ENCODE results near the gene MIB2.
"Not testable (repeated sequence)": the region's sequence is repeated elsewhere in the genome, so short reads cannot be mapped to it uniquely, and the experiment has no call there.

Gene MIB2

GRCh38 chr1:1626207-1627141, 11.2 kb downstream of the MIB2 start:
- no peak overlapping the region for H3K4me3 ChIP-seq (ENCODE audit: low read depth, low read length)

- H3K4me3 ChIP-seq (ENCODE audit: low read depth, low read length) = no peak overlapping the region
These were observed 12.0 kb downstream of the MIB2 start for GRCh38 chr1:1627261-1627828.

GRCh38 chr1:1627829-1628753, 12.8 kb downstream of the MIB2 start:
- no peak overlapping the region for H3K4me3 ChIP-seq (ENCODE audit: low read depth, low read length)

GRCh38 chr1:1628754-1629429, 13.6 kb downstream of the MIB2 start:
- H3K4me3 ChIP-seq (ENCODE audit: low read depth, low read length) = peak overlapping the region; percentile 13

GRCh38 chr1:1629430-1630190, 14.3 kb downstream of the MIB2 start:
- H3K4me3 ChIP-seq (ENCODE audit: low read depth, low read length) = no peak overlapping the region

- no peak overlapping the region for H3K4me3 ChIP-seq (ENCODE audit: low read depth, low read length)
These were observed 15.1 kb downstream of the MIB2 start for GRCh38 chr1:1630191-1630964.

GRCh38 chr1:1630965-1631781, 15.9 kb downstream of the MIB2 start:
- no peak overlapping the region for H3K4me3 ChIP-seq (ENCODE audit: low read depth, low read length)

- peak within 1 kb of the TSS; percentile 8 for H3K4me3 ChIP-seq (ENCODE audit: low read depth, low read length)
These were observed 16.6 kb downstream of the MIB2 start, which contains the start of gene MMP23B for GRCh38 chr1:1631782-1632420. MMP23B (plus strand) TSS chr1:1632173; CDS start chr1:1632219, 46 bp downstream.

- H3K4me3 ChIP-seq (ENCODE audit: low read depth, low read length) = not testable (repeated sequence)
These were observed 18.1 kb downstream of the MIB2 start for GRCh38 chr1:1633409-1633808.

GRCh38 chr1:1634613-1635012, 19.3 kb downstream of the MIB2 start:
- H3K4me3 ChIP-seq (ENCODE audit: low read depth, low read length) = not testable (repeated sequence)

- not testable (repeated sequence) for H3K4me3 ChIP-seq (ENCODE audit: low read depth, low read length)
These were observed 21.6 kb downstream of the MIB2 start for GRCh38 chr1:1636621-1637478.

- H3K4me3 ChIP-seq (ENCODE audit: low read depth, low read length) = not testable (repeated sequence)
These were observed 22.2 kb downstream of the MIB2 start for GRCh38 chr1:1637479-1637875.

GRCh38 chr1:1638528-1638927, 23.2 kb downstream of the MIB2 start:
- H3K4me3 ChIP-seq (ENCODE audit: low read depth, low read length) = not testable (repeated sequence)

- not testable (repeated sequence) for H3K4me3 ChIP-seq (ENCODE audit: low read depth, low read length)
These were observed 24.1 kb downstream of the MIB2 start for GRCh38 chr1:1639368-1639767.

GRCh38 chr1:1640081-1640480, 24.8 kb downstream of the MIB2 start:
- not testable (repeated sequence) for H3K4me3 ChIP-seq (ENCODE audit: low read depth, low read length)

GRCh38 chr1:1640711-1641461, 25.6 kb downstream of the MIB2 start:
- H3K4me3 ChIP-seq (ENCODE audit: low read depth, low read length) = not testable (repeated sequence)
